H1 (cell line): ENCODE results near the gene STAU1. TPM values are rescaled to one million over a fixed set of nuclear protein-coding genes. Genes with fewer than 3 reads are reported as not detected.

Source experiments
- CTCF ChIA-PET: fragments of 300-600 bp; sonication (Branson Sonifier 250); formaldehyde crosslinking; loops from one replicate; lab custom pipeline; 2021; ENCODE audit not compliant: partially characterized antibody; lab: Charles Lee
- POLR2A ChIA-PET: fragments of 300-600 bp; sonication (Branson Sonifier 250); formaldehyde crosslinking; loops from one replicate; lab custom pipeline; 2021; ENCODE audit warnings: inconsistent platforms; ENCODE audit not compliant: partially characterized antibody; lab: Charles Lee
- DNase-seq, 2 experiments: peaks; one replicate each; pipeline versions ENCODE4 v3.0.0 to v3.0.0-alpha.2; 2010 to 2022; ENCODE audit warnings: low spot score in 2 of 2, low read depth in 1 of 2, mixed read lengths in 1 of 2
- FAIRE-seq: peaks from 2 replicates; lab custom pipeline; 2011; peaks lifted over from hg19 to GRCh38; lab: Jason Lieb, UNC
- H2AFZ ChIP-seq: 2 replicates; pipeline ENCODE4 v1.8.1; 2012; ENCODE audit warnings: low read length, inconsistent platforms
- H2AK5ac ChIP-seq: 2 replicates; pipeline ENCODE4 v1.6.1; 2013; ENCODE audit warnings: low read depth, low read length
- H2BK120ac ChIP-seq: replicated peaks from 2 replicates; pipeline ENCODE3; 2013; ENCODE audit warnings: low read depth, low read length, inconsistent platforms
- H2BK12ac ChIP-seq: 2 replicates; pipeline ENCODE4 v1.6.1; 2013; ENCODE audit warnings: low read depth, low read length
- H2BK15ac ChIP-seq: 2 replicates; pipeline ENCODE4 v1.6.1; 2013; ENCODE audit warnings: low read length
- H2BK20ac ChIP-seq: 2 replicates; pipeline ENCODE4 v1.6.1; 2013; ENCODE audit warnings: low read length
- H2BK5ac ChIP-seq: 2 replicates; pipeline ENCODE4 v1.6.1; 2013; ENCODE audit warnings: low read depth, low read length
- H3K14ac ChIP-seq: 2 replicates; pipeline ENCODE4 v1.6.1; 2013; ENCODE audit warnings: inconsistent platforms; ENCODE audit not compliant: insufficient read length
- H3K18ac ChIP-seq: 2 replicates; pipeline ENCODE4 v1.6.1; 2013; ENCODE audit warnings: low read length; ENCODE audit errors: extremely low read depth
- H3K23ac ChIP-seq: 2 replicates; pipeline ENCODE4 v1.6.1; 2013; ENCODE audit warnings: inconsistent platforms; ENCODE audit not compliant: insufficient read length
- H3K23me2 ChIP-seq: 2 replicates; pipeline ENCODE4 v1.6.1; 2013; ENCODE audit warnings: low read depth, low read length
- H3K27ac ChIP-seq: 2 replicates; pipeline ENCODE4 v1.6.1; 2011; ENCODE audit warnings: low read depth, low read length, inconsistent platforms
- H3K27me3 ChIP-seq, 4 experiments: replicated peaks in 1 of 4; 1 replicate in 1 of 4; 2 replicates in 3 of 4; pipeline versions ENCODE4 v1.6.1 to v1.8.1; 2011 to 2013; ENCODE audit warnings: low read length in 3 of 4, mild to moderate bottlenecking in 3 of 4, inconsistent platforms in 2 of 4, mixed read lengths in 2 of 4, moderate library complexity in 1 of 4; ENCODE audit not compliant: control insufficient read depth in 3 of 4, insufficient read depth in 3 of 4; ENCODE audit errors: extremely low read depth in 1 of 4
- H3K36me3 ChIP-seq, 4 experiments: 2 replicates each; pipeline versions ENCODE4 v1.6.1 to v1.8.1; 2011 to 2013; ENCODE audit warnings: mild to moderate bottlenecking in 4 of 4, low read length in 3 of 4, moderate library complexity in 2 of 4, control low read depth in 1 of 4, inconsistent platforms in 1 of 4; ENCODE audit not compliant: insufficient read depth in 4 of 4, control insufficient read depth in 2 of 4
- H3K4ac ChIP-seq: replicated peaks from 2 replicates; pipeline ENCODE3; 2013; ENCODE audit warnings: low read length, low read depth, mixed read lengths, inconsistent platforms; ENCODE audit not compliant: insufficient read length
- H3K4me1 ChIP-seq, 4 experiments: replicated peaks in 1 of 4; 1 replicate in 1 of 4; 2 replicates in 3 of 4; pipeline versions ENCODE4 v1.6.1 to v1.8.1; 2011 to 2013; ENCODE audit warnings: low read length in 3 of 4, inconsistent platforms in 2 of 4, mixed read lengths in 1 of 4; ENCODE audit not compliant: insufficient read depth in 4 of 4, control insufficient read depth in 3 of 4
- H3K4me2 ChIP-seq, 2 experiments: 2 replicates each; pipeline versions ENCODE4 v1.6.1 to v1.8.1; 2011 to 2013; ENCODE audit warnings: low read depth in 2 of 2, low read length in 2 of 2, control low read depth in 1 of 2, inconsistent platforms in 1 of 2, mild to moderate bottlenecking in 1 of 2; ENCODE audit not compliant: insufficient read depth in 1 of 2
- H3K4me3 ChIP-seq, 4 experiments: fragments of 200-600, 300-600 bp in 1 of 4; sonication (generic), shearing (Covaris generic), sonication (Bioruptor Twin) in 1 of 4; 2 replicates each; pipeline versions ENCODE4 v1.5.1 to v1.8.1; 2011 to 2016; ENCODE audit warnings: low read length in 4 of 4, low read depth in 3 of 4, control low read depth in 2 of 4, inconsistent platforms in 2 of 4, mild to moderate bottlenecking in 2 of 4, mixed read lengths in 1 of 4, moderate library complexity in 1 of 4; ENCODE audit not compliant: insufficient read depth in 2 of 4; ENCODE audit errors: extremely low read depth in 1 of 4
- H3K56ac ChIP-seq: replicated peaks from 2 replicates; pipeline ENCODE3; 2013; ENCODE audit warnings: low read depth, mild to moderate bottlenecking, mixed read lengths, low read length, inconsistent platforms; ENCODE audit not compliant: insufficient read length
- H3K79me1 ChIP-seq: 2 replicates; pipeline ENCODE4 v1.6.1; 2013; ENCODE audit warnings: low read depth, low read length, control low read depth
- H3K79me2 ChIP-seq, 2 experiments: 2 replicates each; pipeline versions ENCODE4 v1.6.1 to v1.8.1; 2012 to 2013; ENCODE audit warnings: low read length in 2 of 2, mild to moderate bottlenecking in 2 of 2, inconsistent platforms in 1 of 2; ENCODE audit not compliant: insufficient read depth in 2 of 2, control insufficient read depth in 1 of 2
- H3K9ac ChIP-seq, 4 experiments: replicated peaks in 1 of 4; 1 replicate in 1 of 4; 2 replicates in 3 of 4; pipeline versions ENCODE4 v1.6.1 to v1.8.1; 2011 to 2013; ENCODE audit warnings: low read depth in 3 of 4, low read length in 3 of 4, control low read depth in 2 of 4, mild to moderate bottlenecking in 2 of 4, moderate library complexity in 2 of 4, inconsistent platforms in 1 of 4; ENCODE audit errors: extremely low read depth in 1 of 4
- H3K9me3 ChIP-seq, 2 experiments: 2 replicates each; pipeline versions ENCODE4 v1.6.1 to v1.8.1; 2012 to 2013; ENCODE audit warnings: mild to moderate bottlenecking in 2 of 2, moderate library complexity in 2 of 2, control low read depth in 1 of 2, inconsistent platforms in 1 of 2, low read depth in 1 of 2, low read length in 1 of 2, mixed read lengths in 1 of 2; ENCODE audit not compliant: insufficient read depth in 2 of 2
- H4K20me1 ChIP-seq, 2 experiments: replicated peaks in 1 of 2; 2 replicates each; pipeline versions ENCODE3 to v1.8.1; 2011 to 2013; ENCODE audit warnings: inconsistent platforms in 2 of 2, low read length in 2 of 2, mild to moderate bottlenecking in 1 of 2; ENCODE audit not compliant: insufficient read depth in 2 of 2, control insufficient read depth in 1 of 2
- H4K5ac ChIP-seq: 2 replicates; pipeline ENCODE4 v1.6.1; 2013; ENCODE audit warnings: low read length, low read depth, mixed read lengths, inconsistent platforms; ENCODE audit not compliant: insufficient read length
- H4K8ac ChIP-seq: 2 replicates; pipeline ENCODE4 v1.8.0; 2013; ENCODE audit warnings: mild to moderate bottlenecking, moderate library complexity, low read length, inconsistent platforms; ENCODE audit not compliant: insufficient read depth; ENCODE audit errors: extremely low read depth
- H4K91ac ChIP-seq: replicated peaks from 2 replicates; pipeline ENCODE3; 2013; ENCODE audit warnings: low read length, mixed read lengths, inconsistent platforms; ENCODE audit not compliant: insufficient read length
- ASH2L ChIP-seq: fragments of 200-600, 300-600 bp; sonication (generic); IDR thresholded peaks from one replicate; pipeline ENCODE4 v1.7.1; 2017; ENCODE audit warnings: low read length
- JUN ChIP-seq: IDR thresholded peaks from 2 replicates; pipeline ENCODE4 v1.6.1; 2011; ENCODE audit warnings: low read depth, mild to moderate bottlenecking, improper control_type of control experiment, low read length
- WGBS, 2 experiments: shearing (Covaris generic) in 1 of 2; methylation state at CpG; one replicate each; pipeline versions ENCODE4 v1.1.6 to v1.1.7; 2013 to 2015; ENCODE audit warnings: low lambda C conversion rate in 2 of 2, mixed read lengths in 2 of 2, inconsistent platforms in 1 of 2, low coverage in 1 of 2, missing lambda C conversion rate in 1 of 2; ENCODE audit not compliant: insufficient replicate concordance in 2 of 2, insufficient coverage in 1 of 2, insufficient read length in 1 of 2; ENCODE audit errors: extremely low coverage in 1 of 2, missing lambda C conversion rate in 1 of 2; 5-methylcytosine and 5-hydroxymethylcytosine counted together
- polyA plus RNA-seq, 7 experiments: library from polyadenylated mRNA; depleted of rRNA in 3 of 7; stranded (reverse) in 5 of 7; unstranded in 2 of 7; fragments of >200 nt in 5 of 7; fragments of 200-250 nt in 2 of 7; gene quantifications; 1 replicate in 5 of 7; 2 replicates in 1 of 7; 4 replicates in 1 of 7; pipeline versions ENCODE4 v1.2.1 to v1.2.3, GENCODE V29; 2011 to 2013; ENCODE audit warnings: missing spikeins in 2 of 7, mixed read lengths in 2 of 7
- total RNA-seq: library from RNA; stranded (reverse); fragmentation: NEBNext Ultra II Directional; extraction: Animal tissue kit (Norgen Biotek cat#: 25700); gene quantifications from 2 replicates; pipeline ENCODE4 v1.2.1, GENCODE V29; 2021
- TF ChIP-seq, protein P1 (sequence below): IDR thresholded peaks from 2 replicates; pipeline ENCODE4 v1.6.1; 2012; ENCODE audit warnings: low read length, inconsistent platforms

Gene STAU1
- total and polyA plus RNA-seq, 2 of the 8 experiments (the other 6 are each of a cell fraction or from before 2014, with no cell fraction given), result 41.4 to 107 TPM

DNA sequence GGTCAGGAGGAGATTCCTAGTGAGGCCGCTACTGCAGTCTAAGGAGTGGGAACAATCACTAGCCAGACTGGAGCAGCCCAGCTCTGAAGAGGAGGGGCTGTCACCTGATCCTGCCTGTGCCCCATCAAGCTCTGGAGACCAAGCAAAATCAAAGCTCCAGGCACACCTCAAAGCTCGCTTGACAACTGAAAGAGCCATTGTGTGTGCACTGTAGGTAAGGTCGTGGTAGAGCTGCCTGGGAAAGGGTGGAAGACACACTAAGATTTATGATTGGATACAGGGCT, 83.8 kb downstream of the STAU1 start:
- Histone ChIP-seq H4K5ac (no peak overlapping the region), H3K9ac (0 out of 7 replicates have a peak overlapping the region, but pooled peaks of 1 of the 4 experiments have one; percentile 21), H3K79me2 (no peaks in the 10 kb centered on the region), H3K4ac (no peak overlapping the region), H3K56ac (no peak overlapping the region), H4K20me1 (peaks cover 0 to 10% of the 10 kb centered on the region in 2 experiments), H2BK5ac (no peak overlapping the region), H3K4me3 (no peak overlapping the region), H4K8ac (no peak overlapping the region), H3K79me1 (0 out of 2 replicates have a peak, but pooled peaks cover 2% of the 10 kb centered on the region), H4K91ac (no peak overlapping the region), H3K23me2 (no peaks in the 10 kb centered on the region), H2BK120ac (no peak overlapping the region), H3K4me1 (peaks cover 0 to 1% (median 0%) of the 10 kb centered on the region in 4 experiments; a peak in 1 of 7 replicates), H2BK15ac (no peak overlapping the region), H3K23ac (no peak overlapping the region), H2AFZ (no peak overlapping the region), H3K27me3 (no peaks in the 10 kb centered on the region), H2BK20ac (no peak overlapping the region), H2BK12ac (no peak overlapping the region), H3K36me3 (peaks cover 21 to 53% (median 39%) of the 10 kb centered on the region in 4 experiments), H2AK5ac (no peak overlapping the region), H3K9me3 (no peaks in the 10 kb centered on the region), H3K4me2 (no peak overlapping the region), H3K14ac (no peak overlapping the region), H3K27ac (no peak overlapping the region), H3K18ac (no peak overlapping the region)
- DNase-seq (no peak), FAIRE-seq (no peak)
- ChIA-PET CTCF (interaction anchor here (0.6 to 1.4 kb wide), 4 partner anchors 16 to 142 kb away, joined by 3 to 5 read pairs (median 3); no protein-coding TSS in a partner anchor), POLR2A (interaction anchor here (0.9 to 2.2 kb wide), 9 partner anchors 8 to 115 kb away, joined by 3 to 8 read pairs (median 4); partner anchors contain the start of genes DDX27 and STAU1)
- WGBS, 2 experiments, result 86% methylated on average over 3 of the region's 3 CpGs; no CpG with 5 or more reads in 1 of the 2 experiments
- TF ChIP-seq ASH2L (no peak), JUN (no peak)
- TF ChIP-seq, protein P1, sequence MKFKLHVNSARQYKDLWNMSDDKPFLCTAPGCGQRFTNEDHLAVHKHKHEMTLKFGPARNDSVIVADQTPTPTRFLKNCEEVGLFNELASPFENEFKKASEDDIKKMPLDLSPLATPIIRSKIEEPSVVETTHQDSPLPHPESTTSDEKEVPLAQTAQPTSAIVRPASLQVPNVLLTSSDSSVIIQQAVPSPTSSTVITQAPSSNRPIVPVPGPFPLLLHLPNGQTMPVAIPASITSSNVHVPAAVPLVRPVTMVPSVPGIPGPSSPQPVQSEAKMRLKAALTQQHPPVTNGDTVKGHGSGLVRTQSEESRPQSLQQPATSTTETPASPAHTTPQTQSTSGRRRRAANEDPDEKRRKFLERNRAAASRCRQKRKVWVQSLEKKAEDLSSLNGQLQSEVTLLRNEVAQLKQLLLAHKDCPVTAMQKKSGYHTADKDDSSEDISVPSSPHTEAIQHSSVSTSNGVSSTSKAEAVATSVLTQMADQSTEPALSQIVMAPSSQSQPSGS, result 0 out of 2 replicates have a peak, but pooled peaks have one; percentile 2
